HG03432 (cell line): ENCODE results near the gene TMEFF2.

Experiments used
- ATAC-seq: cut with Tn5 transposase; IDR thresholded peaks from one replicate; pipeline ENCODE4 v1.9.1; 2021; ENCODE audit warnings: mild to moderate bottlenecking, moderate library complexity; ENCODE audit not compliant: unreplicated experiment

Gene TMEFF2, protein sequence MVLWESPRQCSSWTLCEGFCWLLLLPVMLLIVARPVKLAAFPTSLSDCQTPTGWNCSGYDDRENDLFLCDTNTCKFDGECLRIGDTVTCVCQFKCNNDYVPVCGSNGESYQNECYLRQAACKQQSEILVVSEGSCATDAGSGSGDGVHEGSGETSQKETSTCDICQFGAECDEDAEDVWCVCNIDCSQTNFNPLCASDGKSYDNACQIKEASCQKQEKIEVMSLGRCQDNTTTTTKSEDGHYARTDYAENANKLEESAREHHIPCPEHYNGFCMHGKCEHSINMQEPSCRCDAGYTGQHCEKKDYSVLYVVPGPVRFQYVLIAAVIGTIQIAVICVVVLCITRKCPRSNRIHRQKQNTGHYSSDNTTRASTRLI

DNA sequence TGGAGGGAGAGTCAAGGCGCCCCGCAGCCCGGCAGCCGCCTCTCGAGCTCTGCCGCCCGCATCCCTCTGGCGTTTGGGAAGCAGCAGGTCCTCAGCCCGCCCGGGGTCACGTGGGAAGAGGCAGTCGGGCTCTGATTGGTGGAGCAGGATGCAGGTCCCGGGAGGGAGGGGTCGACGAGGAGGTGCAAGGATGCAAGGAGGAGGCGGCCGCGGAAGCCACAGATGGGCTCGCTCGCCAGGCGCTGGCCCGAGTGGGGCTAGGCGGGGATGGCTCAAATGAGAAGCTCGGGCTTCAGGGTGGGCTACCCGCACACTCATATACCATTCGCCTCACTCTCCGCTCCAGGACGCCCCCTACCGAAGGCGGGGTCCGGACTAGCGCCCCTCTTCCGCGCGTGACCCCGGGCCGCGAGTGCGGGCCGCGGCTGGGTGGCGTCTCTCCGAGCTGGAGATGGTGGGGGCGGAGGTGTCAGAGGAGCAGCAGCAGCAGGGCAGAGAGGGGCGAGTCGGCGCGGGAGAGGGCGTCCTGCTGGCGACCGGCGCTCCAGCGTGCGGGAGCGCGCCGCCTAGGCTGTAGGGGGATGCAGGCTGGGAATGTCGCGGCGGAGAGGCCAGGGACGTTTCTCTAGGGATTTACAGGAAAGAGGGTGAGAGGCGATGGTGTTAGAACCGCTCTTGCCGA lies at the start of gene TMEFF2:
Gene TMEFF2 (minus strand): TSS at position 68 of the 682 bp plus-strand sequence. CDS start 409 bp downstream, outside the sequence.
- ATAC-seq, result peak; percentile 81

DNA sequence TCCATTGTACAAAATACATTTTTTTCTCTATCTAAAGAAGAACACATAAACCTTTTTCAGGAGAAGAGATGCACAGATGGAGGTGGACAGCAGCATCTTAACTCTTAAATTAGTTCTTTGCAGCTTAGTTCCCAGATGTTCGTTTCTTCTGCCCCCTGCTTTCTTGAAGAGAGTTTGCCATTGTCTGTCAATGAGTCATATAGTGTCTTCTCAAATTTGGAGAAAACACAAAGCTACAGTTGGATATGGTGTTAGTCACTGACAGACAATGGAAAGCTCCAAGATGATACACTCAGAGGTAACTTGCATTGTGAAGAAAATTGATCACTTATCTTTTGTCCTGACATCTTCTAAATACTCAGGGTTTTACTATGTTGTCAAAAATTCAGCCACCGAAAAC lies 48.8 kb upstream of the TMEFF2 start:
- ATAC-seq, result no peak

DNA sequence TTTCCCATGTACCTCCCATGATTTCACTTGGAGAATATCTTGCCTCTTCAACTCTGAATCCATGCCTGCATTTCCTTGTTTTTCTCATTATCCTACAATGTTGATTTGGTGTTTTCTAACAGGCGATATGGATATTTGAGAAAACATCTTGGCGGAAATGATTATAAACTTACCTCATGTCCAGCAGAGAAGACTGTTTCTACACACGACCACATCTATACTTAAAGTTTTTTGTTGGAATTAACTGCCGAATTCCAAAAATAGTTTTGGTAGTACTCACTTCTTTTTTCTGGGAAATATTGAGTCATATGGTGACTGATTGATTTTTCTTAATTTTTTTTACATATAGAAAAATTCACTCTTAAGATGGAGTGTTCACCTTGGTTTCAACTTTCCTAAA lies 41.4 kb upstream of the TMEFF2 start:
- no peak for ATAC-seq

DNA sequence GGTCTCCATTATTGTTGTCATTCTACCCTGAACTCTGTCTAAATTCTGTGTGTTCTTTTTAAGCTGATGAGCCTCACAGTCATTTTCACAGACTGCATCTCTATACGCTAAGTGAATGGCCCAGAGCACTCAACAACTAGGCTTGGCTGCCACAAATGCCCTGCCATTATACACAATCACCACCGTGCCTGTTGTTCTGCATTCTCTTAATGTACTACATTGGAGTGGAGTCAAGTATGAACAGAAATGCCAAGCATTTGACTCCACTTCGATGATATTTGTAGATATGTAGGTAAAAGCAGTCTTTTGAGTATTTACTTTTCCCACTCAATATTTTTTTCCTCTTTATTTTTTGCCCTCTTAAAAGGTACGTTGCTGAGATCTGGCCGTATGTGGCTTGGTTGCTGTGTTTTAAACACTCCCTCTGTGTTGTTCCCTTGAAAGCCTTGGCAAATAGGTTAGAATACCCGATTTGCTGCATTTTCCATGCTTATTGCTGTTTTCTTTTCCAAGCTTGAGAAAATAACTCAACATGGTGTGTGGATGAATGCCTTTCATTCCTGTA lies 36.2 kb upstream of the TMEFF2 start:
- ATAC-seq, result no peak

DNA sequence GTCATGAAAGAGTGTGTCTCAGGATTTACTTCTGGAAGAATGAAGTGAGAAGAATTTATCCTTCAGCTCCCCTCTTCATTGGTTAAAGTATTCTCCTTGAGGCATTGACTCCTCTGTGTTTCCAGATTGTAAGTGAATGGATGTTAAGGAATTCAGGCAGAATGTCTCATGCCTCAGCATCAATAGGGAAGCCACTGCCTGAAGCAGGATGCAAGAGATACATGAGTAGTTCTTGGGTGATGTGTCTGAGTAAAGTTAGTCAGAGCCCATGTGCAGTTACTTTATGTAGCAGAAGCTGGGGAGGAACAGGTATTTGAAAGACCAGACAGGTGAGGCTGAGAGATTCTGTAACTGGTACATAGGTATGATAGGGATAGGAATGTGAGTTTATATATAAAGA lies 34.0 kb upstream of the TMEFF2 start:
- no peak for ATAC-seq

DNA sequence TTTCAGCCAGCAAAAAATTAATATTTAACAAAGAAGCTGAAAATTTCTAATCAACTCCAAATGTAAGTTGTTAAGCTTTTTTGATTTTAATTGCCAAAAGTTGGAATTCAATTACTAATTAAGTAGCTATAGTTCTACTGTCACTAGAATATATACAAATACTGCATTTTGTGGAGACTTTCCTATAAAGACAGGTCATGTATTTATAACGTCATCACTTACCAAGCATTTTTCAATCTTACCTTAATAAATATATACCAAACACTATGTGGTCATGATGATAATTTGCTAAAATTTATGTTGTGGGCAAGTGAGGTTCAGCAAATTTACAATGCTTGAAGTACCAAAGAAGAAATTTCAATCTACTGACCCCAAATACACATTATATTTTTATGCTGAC lies 24.2 kb upstream of the TMEFF2 start:
- ATAC-seq, result no peak

DNA sequence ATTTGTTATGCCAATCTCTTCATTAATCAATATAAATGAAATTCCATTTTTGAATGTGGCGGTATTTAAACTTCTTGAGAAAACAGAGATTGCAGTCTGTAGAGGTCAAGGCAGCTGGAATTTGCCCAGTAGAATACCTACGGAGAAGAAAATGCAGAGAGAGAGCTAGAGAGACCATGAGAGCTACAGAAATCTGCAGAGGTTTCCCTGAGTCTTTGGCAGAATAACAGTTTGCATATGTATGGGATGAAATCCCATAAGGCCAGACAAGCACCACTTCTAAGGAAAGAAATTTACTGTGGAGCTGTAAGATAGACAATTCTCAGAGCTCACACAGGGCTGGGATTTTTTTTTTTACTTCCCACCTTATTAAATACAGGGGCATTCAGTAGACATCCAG lies 23.6 kb upstream of the TMEFF2 start:
- no peak for ATAC-seq

DNA sequence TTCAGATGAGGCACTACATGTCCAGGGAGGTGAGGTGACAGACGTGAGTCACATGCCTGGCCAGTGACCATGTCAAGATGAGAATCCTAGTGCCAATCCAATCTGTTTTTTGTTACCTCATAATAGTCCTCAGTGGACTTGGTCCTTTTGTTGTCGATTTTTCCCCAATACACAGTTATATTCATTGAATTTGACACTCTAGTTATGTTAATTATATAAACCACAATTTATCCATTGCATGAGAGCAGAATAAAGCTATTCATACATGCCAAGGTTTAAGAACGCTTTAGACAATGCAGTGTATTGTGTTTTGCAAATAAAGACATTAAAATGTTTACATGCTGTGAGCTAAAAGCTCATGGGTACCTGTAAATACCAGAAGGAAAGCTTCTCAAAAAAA lies 21.6 kb upstream of the TMEFF2 start:
- no peak for ATAC-seq

DNA sequence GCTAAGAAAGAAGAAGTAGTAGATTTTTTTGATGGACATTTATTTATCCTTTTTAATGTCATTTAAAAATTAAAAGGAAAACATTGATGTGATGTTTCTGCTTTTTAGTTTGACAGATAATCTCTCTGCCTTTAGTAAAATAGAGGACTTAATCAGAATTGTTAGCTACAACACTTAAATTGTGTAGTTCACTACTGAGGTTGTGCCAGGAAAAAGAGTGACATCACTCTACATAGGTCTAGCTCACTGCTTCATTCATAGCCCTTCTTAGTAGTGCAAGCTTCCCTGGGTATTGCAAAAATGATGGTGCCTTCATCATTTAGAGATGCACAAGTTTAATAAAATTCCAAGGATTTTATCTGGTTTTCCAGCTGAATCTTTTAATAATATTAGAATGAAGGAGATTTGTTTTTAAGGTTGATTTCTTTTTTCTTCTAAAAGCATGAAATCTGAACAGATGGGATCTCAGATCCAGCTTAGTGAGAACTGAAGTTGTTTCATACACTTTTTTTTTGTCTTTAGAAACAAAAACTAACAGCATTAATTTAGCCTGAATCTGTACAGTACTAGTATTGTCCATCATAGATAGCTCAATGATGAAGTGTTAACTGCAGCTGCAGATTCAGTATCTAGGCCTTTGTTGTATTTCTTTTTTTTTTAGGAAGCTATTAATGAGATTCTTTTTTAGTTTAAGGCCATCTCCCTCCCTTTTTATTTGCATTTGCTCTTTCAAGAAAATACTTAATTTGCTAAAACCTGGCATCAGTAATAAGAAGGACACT lies 20.6 kb upstream of the TMEFF2 start:
- ATAC-seq, result no peak

DNA sequence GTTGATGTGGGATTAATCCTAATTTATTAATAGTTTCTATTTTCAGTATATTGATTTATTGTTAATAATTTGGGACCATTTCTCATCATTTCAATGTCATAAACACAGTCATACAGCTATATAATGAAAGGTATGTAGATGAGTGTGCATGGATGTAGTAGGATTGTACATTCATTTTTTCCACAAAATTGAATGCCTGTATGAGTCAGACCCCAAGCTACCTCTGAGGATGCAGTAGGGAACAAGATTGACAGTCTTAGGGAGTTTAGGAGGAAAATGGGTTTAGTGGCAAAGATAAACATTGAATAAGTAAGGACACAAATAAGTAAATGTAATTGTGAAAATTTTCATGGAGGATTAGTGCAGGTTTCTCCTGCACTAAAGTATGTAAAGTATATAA lies 14.1 kb upstream of the TMEFF2 start:
- no peak for ATAC-seq

DNA sequence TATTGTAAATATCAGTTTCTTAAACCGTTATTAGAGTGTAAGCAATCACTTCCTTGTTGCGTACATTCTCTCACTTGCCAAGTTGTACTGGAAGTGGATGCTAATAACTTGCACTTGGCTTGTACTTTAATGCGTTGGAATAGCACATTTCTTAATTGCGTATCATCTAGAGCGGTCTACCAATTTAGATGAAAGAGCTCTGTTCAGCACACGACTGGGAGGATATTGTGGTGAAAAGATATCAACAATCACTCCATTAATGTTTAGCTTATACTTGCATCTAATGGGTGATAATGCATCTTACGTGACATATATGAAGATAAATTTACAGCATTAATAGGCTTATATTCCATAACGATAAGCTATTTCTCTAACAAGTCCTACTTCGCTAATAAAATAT lies 11.7 kb upstream of the TMEFF2 start:
- ATAC-seq, result no peak

DNA sequence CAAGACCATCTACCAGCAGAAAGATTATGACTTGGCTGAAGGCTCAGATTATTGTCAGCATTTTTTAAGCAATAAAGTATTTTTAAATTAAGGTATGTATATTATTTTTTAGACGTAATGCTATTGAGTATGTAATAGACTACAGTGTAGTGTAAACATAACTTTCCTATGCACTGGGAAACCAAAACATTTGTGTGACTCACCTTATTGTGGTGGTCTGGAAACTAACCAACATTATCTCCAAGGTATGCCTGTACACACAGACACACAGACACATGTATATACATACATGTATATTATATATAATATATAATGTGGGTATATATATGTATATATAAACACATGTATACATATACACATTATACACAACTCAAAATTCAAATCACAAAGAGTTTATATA lies 9.1 kb upstream of the TMEFF2 start:
- no peak for ATAC-seq

DNA sequence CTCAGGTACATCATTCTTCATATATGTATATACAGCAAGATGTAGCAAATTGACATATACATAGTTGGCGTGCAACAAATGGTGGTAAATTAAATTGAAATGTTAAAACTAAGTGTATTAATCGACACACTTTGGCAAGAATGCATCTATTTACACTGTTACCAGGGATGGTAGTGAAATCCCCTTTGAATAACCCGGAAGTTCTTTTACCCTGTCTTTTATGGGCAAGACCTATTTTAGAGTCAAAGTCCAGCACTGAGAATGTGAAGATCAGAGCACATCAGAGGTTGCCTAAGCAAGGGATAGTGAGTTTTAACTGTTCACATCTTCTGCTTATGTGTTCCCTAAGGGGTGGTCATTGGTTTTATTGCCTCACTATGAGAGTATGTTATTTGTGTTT lies 7.6 kb upstream of the TMEFF2 start:
- no peak for ATAC-seq

DNA sequence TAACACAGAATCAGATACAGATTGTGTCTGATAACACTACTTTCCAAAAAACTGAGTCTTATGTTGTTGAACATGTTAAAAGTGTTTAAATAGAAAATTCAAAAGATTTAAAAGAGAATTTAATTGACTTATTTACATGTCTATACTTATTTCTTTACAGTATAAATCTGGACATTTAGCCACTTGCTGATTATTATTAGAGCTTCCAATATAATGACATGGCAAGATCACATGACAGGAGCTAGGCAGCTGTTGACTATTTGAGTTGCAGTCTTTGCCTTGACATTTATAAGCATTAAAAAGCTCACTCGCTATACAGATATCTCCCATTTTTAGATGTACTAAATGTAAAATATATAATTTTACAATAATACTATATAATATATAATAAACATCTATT lies 6.4 kb upstream of the TMEFF2 start:
- ATAC-seq, result no peak

DNA sequence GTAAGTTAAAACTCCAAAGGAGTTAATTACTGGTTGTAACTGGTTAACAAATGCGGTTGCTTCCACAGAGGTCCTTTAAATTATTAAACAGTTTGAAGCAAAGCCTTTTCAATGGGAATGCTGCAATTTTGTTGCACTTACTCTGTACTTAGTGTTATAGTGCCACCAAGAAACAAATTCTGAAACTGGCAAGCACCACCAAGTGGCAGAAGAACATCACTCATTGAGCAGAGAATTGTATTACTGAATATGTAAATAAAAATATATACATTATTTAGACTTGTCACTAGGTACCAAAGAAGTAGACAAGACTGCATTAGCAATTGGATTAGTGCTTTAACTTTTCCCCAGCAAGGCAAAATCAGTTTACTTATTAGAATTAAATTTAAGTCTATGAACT lies 2.6 kb upstream of the TMEFF2 start:
- no peak for ATAC-seq

DNA sequence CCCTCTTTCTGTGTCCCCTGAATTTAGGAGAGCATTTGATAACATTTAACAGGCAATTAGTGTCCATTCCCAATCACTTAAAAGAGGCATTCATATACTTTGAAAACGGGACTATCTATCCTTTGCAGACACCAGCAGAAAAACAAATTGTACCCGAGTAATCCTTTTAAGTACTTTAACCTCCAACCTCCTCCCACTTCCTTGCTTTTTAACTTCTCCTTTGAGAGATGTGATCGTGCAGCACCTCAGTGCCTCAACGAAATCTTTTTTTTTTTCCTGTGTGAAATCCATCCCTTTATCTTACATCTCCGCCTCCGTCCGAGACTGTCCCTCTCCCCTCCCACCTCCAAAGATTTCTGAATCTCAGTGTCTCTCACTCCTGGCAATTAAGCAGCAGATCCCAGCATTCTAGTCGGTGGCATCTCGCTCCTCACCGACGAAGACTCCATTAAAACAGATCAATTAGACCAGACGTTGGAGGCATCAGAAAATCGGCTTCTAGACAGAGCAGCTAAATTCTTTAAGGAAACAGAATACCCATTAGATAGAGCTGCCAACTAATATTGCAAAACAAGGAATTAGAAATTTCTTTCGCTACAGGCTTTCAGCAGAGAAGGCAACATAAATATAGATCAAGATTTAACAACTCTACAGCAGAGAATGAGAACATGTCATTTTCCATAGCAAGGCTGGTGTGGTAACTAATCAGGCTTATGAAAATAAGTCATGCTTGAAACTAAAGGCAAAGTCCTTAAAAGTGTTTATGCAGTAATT lies 1.9 kb upstream of the TMEFF2 start:
- no peak for ATAC-seq

DNA sequence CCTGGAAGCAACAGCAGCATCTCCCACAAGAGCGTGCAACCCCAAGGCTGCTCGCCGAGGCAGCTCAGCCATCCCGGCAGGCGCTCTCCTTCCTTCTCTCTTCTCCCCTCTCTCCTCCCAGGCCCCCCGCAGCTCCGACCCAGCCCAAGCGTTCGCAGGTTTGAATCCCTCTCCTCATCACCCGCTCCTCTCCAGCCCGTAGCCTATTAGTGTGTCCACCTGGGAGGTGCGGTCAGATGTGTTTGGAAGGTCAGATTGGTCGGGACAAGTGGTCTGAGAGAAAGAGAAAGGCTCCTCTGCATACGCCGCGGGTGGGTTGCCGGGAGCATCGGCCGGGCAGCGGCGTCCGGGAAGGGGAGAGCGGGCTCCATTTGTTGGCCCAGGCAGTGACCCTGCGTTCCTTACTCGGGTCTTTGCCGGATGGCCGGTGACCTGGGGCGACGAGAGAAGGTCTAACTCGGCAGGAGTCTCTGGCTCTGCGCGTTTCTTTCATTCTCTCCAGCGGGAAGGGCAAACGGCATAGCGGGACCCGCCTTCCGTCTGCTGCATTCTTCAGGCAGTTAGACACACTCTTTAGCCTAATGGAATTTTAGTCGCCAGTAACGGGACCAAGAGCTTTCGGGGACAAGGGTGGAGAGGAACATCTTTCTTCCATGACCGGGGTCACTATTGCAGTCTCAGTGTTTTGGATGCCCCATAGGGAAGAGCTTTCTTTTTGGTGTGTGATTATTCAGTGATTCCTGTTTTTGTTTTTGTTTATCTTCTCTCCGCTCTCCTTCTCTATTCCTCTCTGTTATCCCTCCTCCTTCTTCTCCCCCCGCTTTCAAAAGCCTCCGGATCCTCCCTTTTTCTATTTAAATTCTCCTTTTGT lies 1.1 kb upstream of the TMEFF2 start:
- peak; percentile 20 for ATAC-seq

DNA sequence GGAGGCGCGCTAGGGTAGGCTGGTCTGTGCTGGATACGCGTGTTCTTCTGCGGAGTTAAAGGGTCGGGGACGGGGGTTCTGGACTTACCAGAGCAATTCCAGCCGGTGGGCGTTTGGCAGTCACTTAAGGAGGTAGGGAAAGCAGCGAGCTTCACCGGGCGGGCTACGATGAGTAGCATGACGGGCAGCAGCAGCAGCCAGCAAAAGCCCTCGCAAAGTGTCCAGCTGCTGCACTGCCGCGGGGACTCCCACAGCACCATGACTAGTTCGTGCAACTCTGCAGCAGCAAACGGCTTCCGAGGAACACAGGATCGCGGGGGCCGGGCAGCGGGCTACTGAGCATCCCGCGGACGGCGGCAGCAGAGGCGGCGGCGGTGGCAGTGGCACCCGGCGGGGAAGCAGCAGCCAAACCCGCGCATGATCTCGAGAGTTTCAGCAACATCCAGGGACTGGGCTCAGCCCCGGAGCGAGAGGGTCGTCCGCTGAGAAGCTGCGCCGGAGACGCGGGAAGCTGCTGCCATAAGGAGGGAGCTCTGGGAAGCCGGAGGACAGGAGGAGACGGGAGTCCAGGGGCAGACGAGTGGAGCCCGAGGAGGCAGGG lies 368 bp downstream of the TMEFF2 start:
- peak; percentile 28 for ATAC-seq

DNA sequence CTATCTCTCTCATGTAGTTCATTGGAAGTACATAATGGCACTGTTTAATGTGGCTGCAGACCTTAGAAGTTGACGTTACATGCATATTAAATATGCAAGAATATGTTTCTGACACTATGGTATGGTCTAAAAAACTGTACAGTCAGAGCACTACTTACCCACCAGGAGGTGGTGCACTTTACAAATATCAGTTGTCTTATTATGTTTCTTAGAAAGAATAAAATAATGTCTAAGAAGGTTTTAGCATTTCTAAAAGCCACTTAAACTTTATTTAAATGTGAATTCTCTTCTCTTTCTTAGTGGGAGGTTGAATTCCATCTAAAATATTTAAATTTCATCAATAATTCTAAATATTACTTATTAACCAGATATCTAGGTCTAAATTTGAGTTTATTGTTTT lies 4.3 kb downstream of the TMEFF2 start:
- no peak for ATAC-seq
